GM12878 (cell line): ENCODE results near the gene NAT8L. TPM values are rescaled to one million over a fixed set of nuclear protein-coding genes. Genes with fewer than 3 reads are reported as not detected.

Source experiments
- ATAC-seq: fragments of 200-7000 bp; cut with Tn5 transposase; 3 replicates; pipeline ENCODE4 v1.9.1; 2020; ENCODE audit warnings: mild to moderate bottlenecking, moderate library complexity
- BruUV-seq: library from RNA; stranded (reverse); fragments of 400-500 nt; replicated peaks from 2 replicates; lab custom pipeline; 2021; lab: Mats Ljungman, UMichigan
- CTCF ChIA-PET: fragments of 300-600 bp; sonication (Branson Sonifier 250); formaldehyde crosslinking; extraction: SDS; loops from one replicate; lab custom pipeline; 2021; ENCODE audit warnings: inconsistent platforms; lab: Yijun Ruan, JAX
- POLR2A ChIA-PET: fragments of 350-600 bp; formaldehyde crosslinking; extraction: SDS; loops from one replicate; lab custom pipeline; 2021; ENCODE audit warnings: inconsistent platforms; lab: Charles Lee
- RAD21 ChIA-PET: fragments of 300-600 bp; sonication (Branson Sonifier 250); formaldehyde crosslinking; loops from one replicate; lab custom pipeline; 2023; ENCODE audit warnings: antibody characterized with exemption; ENCODE audit not compliant: unreplicated experiment; lab: Charles Lee
- SMC1A ChIA-PET: fragments of 300-600 bp; sonication (Branson Sonifier 250); formaldehyde crosslinking; loops from one replicate; lab custom pipeline; 2023; ENCODE audit not compliant: unreplicated experiment, uncharacterized antibody; lab: Charles Lee
- DNase-seq: peaks from one replicate; pipeline ENCODE4 v3.0.0-alpha.2; 2011; ENCODE audit warnings: low read depth, low spot score
- FAIRE-seq: peaks from 3 replicates; lab custom pipeline; 2011; peaks lifted over from hg19 to GRCh38; lab: Jason Lieb, UNC
- H2AFZ ChIP-seq: 2 replicates; pipeline ENCODE4 v1.6.0; 2011; ENCODE audit warnings: low read depth, low read length, control low read depth; ENCODE audit not compliant: control insufficient read depth
- H3K27ac ChIP-seq: 2 replicates; pipeline ENCODE4 v1.5.1; 2011; ENCODE audit warnings: control low read depth; ENCODE audit not compliant: control insufficient read depth, insufficient read depth
- H3K27me3 ChIP-seq, 2 experiments: replicated peaks in 1 of 2; 2 replicates each; pipeline versions ENCODE4 v1.6.0 to v1.6.1; 2011; ENCODE audit warnings: low read length in 1 of 2; ENCODE audit not compliant: control insufficient read depth in 2 of 2, insufficient read depth in 2 of 2
- H3K36me3 ChIP-seq, 2 experiments: 2 replicates each; pipeline ENCODE4 v1.5.1; 2011; ENCODE audit warnings: low read length in 1 of 2; ENCODE audit not compliant: control insufficient read depth in 2 of 2, insufficient read depth in 2 of 2
- H3K4me1 ChIP-seq: 2 replicates; pipeline ENCODE4 v1.6.1; 2011; ENCODE audit warnings: mild to moderate bottlenecking, low read length, moderate library complexity, mixed read lengths; ENCODE audit not compliant: control insufficient read depth, insufficient read depth
- H3K4me2 ChIP-seq: 2 replicates; pipeline ENCODE4 v1.6.0; 2011; ENCODE audit warnings: control low read depth; ENCODE audit not compliant: control insufficient read depth, insufficient read depth
- H3K4me3 ChIP-seq: fragments of 200-600 bp; sonication (generic); 2 replicates; pipeline ENCODE4 v1.5.1; 2016
- H3K79me2 ChIP-seq: 2 replicates; pipeline ENCODE4 v1.6.0; 2011; ENCODE audit warnings: low read length; ENCODE audit not compliant: control insufficient read depth, insufficient read depth
- H3K9ac ChIP-seq: 2 replicates; pipeline ENCODE4 v1.8.0; 2011; ENCODE audit warnings: low read length, control low read depth, mixed read lengths; ENCODE audit not compliant: control insufficient read depth, insufficient read depth
- H3K9me3 ChIP-seq: replicated peaks from 3 replicates; pipeline ENCODE4 v1.5.1; 2011; ENCODE audit warnings: mild to moderate bottlenecking, low read length; ENCODE audit not compliant: control insufficient read depth, insufficient read depth
- H4K20me1 ChIP-seq: 2 replicates; pipeline ENCODE4 v1.6.0; 2011; ENCODE audit not compliant: control insufficient read depth, insufficient read depth
- SPI1 ChIP-seq: IDR thresholded peaks from 2 replicates; pipeline ENCODE4 v1.6.1; 2011; ENCODE audit warnings: low read depth, mild to moderate bottlenecking, low read length, moderate library complexity, borderline replicate concordance; ENCODE audit not compliant: insufficient read depth
- WGBS: methylation state at CpG from one replicate; pipeline ENCODE4 v1.1.6; 2016; ENCODE audit warnings: low lambda C conversion rate; ENCODE audit not compliant: insufficient replicate concordance, insufficient coverage; ENCODE audit errors: missing lambda C conversion rate; 5-methylcytosine and 5-hydroxymethylcytosine counted together
- in situ Hi-C: fragments of 300-500 bp; cut with MboI; formaldehyde crosslinking; loops from 9 replicates; pipeline ENCODE4 v1.14.3; 2018; ENCODE audit warnings: mixed read lengths
- intact Hi-C: fragments of 100-400 bp; cut with micrococcal nuclease; formaldehyde crosslinking; loops from one replicate; pipeline ENCODE4 v1.14.2; 2022; ENCODE audit not compliant: unreplicated experiment
- polyA plus RNA-seq, 11 experiments: library from polyadenylated mRNA; depleted of rRNA in 4 of 11; unstranded in 6 of 11; stranded (reverse) in 5 of 11; fragments of >200 nt; fragmentation: Nextera tagmentation in 4 of 11; fragmentation: Illumina TruSeq in 1 of 11; extraction: Ambion mirVana in 4 of 11; extraction: Trizol in 1 of 11; gene quantifications; 1 replicate in 1 of 11; 2 replicates in 10 of 11; pipeline versions ENCODE4 v1.2.1 to v1.2.3, GENCODE V29; 2011 to 2016; ENCODE audit warnings: inconsistent platforms in 2 of 11, missing spikeins in 2 of 11, low read depth in 1 of 11
- total RNA-seq, 4 experiments: library from RNA; depleted of rRNA in 3 of 4; stranded (reverse); fragments of >200 nt in 3 of 4; fragmentation: Illumina TruSeq in 1 of 4; extraction: Trizol in 1 of 4; gene quantifications; 2 replicates each; pipeline versions ENCODE4 v1.2.1 to v1.2.3, GENCODE V29; 2013 to 2021
- TF ChIP-seq, protein P1 (sequence below): IDR thresholded peaks from 2 replicates; pipeline ENCODE4 v1.6.1; 2011; ENCODE audit warnings: borderline replicate concordance, low read depth, mild to moderate bottlenecking, moderate library complexity, mixed read lengths, low read length; ENCODE audit not compliant: insufficient read depth; ENCODE audit errors: extremely low read length
- TF ChIP-seq, protein P2 (sequence below): IDR thresholded peaks from 2 replicates; pipeline ENCODE4 v1.6.1; 2012; ENCODE audit warnings: low read length, inconsistent platforms

Gene NAT8L
- total and polyA plus RNA-seq, 10 of the 15 experiments (the other 5 are each of a cell fraction or from before 2014, with no cell fraction given) = 0.01 to 0.31 (median 0.11) TPM; not detected in 5

GRCh38 chr4:2036866-2037265, 22.3 kb upstream of the NAT8L start:
- no TSS peak for BruUV-seq

More at GRCh38 chr4:2036866-2037265, 22.3 kb upstream of the NAT8L start:
- H3K27ac ChIP-seq = no peak overlapping the region
- no peak for FAIRE-seq
- H3K9me3 ChIP-seq = no peaks in the 10 kb centered on the region
- H3K27me3 ChIP-seq = peaks cover 3 to 4% of the 10 kb centered on the region in 2 experiments; a peak in 3 of 4 replicates
- CTCF ChIA-PET = no interaction called here
- intact Hi-C loops = no loop called here
- H3K36me3 ChIP-seq = no peaks in the 10 kb centered on the region
- SMC1A ChIA-PET = no interaction called here
- no peak overlapping the region for H3K9ac ChIP-seq
- TF ChIP-seq SPI1 = peak; percentile 51
- TF ChIP-seq, protein P1, sequence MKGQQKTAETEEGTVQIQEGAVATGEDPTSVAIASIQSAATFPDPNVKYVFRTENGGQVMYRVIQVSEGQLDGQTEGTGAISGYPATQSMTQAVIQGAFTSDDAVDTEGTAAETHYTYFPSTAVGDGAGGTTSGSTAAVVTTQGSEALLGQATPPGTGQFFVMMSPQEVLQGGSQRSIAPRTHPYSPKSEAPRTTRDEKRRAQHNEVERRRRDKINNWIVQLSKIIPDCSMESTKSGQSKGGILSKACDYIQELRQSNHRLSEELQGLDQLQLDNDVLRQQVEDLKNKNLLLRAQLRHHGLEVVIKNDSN = no peak
- TF ChIP-seq, protein P2, sequence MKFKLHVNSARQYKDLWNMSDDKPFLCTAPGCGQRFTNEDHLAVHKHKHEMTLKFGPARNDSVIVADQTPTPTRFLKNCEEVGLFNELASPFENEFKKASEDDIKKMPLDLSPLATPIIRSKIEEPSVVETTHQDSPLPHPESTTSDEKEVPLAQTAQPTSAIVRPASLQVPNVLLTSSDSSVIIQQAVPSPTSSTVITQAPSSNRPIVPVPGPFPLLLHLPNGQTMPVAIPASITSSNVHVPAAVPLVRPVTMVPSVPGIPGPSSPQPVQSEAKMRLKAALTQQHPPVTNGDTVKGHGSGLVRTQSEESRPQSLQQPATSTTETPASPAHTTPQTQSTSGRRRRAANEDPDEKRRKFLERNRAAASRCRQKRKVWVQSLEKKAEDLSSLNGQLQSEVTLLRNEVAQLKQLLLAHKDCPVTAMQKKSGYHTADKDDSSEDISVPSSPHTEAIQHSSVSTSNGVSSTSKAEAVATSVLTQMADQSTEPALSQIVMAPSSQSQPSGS = no peak
- H3K4me3 ChIP-seq = no peak overlapping the region
- no peaks in the 10 kb centered on the region for H3K79me2 ChIP-seq
- WGBS = 64% methylated on average over 7 of the region's 7 CpGs
- no peak overlapping the region for H2AFZ ChIP-seq
- no peak for DNase-seq
- H3K4me1 ChIP-seq = peaks cover 5% of the 10 kb centered on the region; the same call in 1 of the 2 replicates
- POLR2A ChIA-PET = interaction anchor here (0.8 kb wide), 1 partner anchor 27 kb away, joined by 3 read pairs; no protein-coding TSS in a partner anchor
- H4K20me1 ChIP-seq = no peaks in the 10 kb centered on the region
- no peak for ATAC-seq
- no peak overlapping the region for H3K4me2 ChIP-seq
- in situ Hi-C loops = no loop called here
- RAD21 ChIA-PET = interaction anchor here (0.6 kb wide), 1 partner anchor 385 kb away, joined by 3 read pairs; no protein-coding TSS in a partner anchor
